Thyroid gland (tissue), 4 donors: ENCODE results near the gene PARD3. TPM values are rescaled to one million over a fixed set of nuclear protein-coding genes. Genes with fewer than 3 reads are reported as not detected.
"Not testable (repeated sequence)": the region's sequence is repeated elsewhere in the genome, so short reads cannot be mapped to it uniquely, and the experiment has no call there.

Experiments used
- DNase-seq, 2 donors: peaks; one replicate each; pipeline ENCODE4 v3.0.0-alpha.2; 2019
- H3K27ac ChIP-seq, 3 donors: fragments of 200-600 bp; sonication (generic); 1 replicate in 2 of 3; 2 replicates in 1 of 3; pipeline ENCODE4 v1.5.1; 2016 to 2019; ENCODE audit warnings: mild to moderate bottlenecking in 1 of 3, moderate library complexity in 1 of 3
- H3K27me3 ChIP-seq: fragments of 200-600 bp; sonication (generic); one replicate; pipeline ENCODE4 v1.5.1; 2019
- H3K36me3 ChIP-seq, 2 donors: fragments of 200-600 bp; sonication (generic); one replicate each; pipeline ENCODE4 v1.5.1; 2016 to 2019
- H3K4me1 ChIP-seq, 2 donors: fragments of 200-600 bp; sonication (generic); one replicate each; pipeline ENCODE4 v1.5.1; 2017 to 2019
- H3K4me3 ChIP-seq, 3 donors: fragments of 200-600 bp; sonication (generic); replicated peaks in 1 of 3; 1 replicate in 2 of 3; 2 replicates in 1 of 3; pipeline ENCODE4 v1.5.1; 2016; ENCODE audit warnings: mild to moderate bottlenecking in 1 of 3
- H3K9me3 ChIP-seq: fragments of 200-600 bp; sonication (generic); one replicate; pipeline ENCODE4 v1.5.1; 2017
- CTCF ChIP-seq, 6 experiments: fragments of 200-600 bp in 3 of 6; fragments of 450-650 bp in 3 of 6; sonication (generic) in 3 of 6; IDR thresholded peaks; one replicate each; pipeline ENCODE4 v1.5.1; 2016 to 2019; ENCODE audit warnings: antibody characterized with exemption in 6 of 6, mild to moderate bottlenecking in 2 of 6, inconsistent platforms in 1 of 6, moderate library complexity in 1 of 6
- POLR2A ChIP-seq, 2 donors: fragments of 450-650 bp; IDR thresholded peaks; one replicate each; pipeline ENCODE4 v1.6.1; 2017; ENCODE audit warnings: antibody characterized with exemption in 2 of 2, mild to moderate bottlenecking in 2 of 2, moderate library complexity in 1 of 2
- WGBS, 2 donors: methylation state at CpG; one replicate each; pipeline ENCODE4 v1.1.5; 2017; 5-methylcytosine and 5-hydroxymethylcytosine counted together
- intact Hi-C: fragments of 100-400 bp; cut with DNase I; formaldehyde crosslinking; loops from one replicate; pipeline ENCODE4 v1.15.1; 2023
- total RNA-seq, 4 donors: library from RNA; depleted of rRNA; stranded (reverse); fragments of >200 nt; gene quantifications; one replicate each; pipeline ENCODE4 v1.2.3, GENCODE V29; 2016

PARD3 gene
- total RNA-seq, 4 donors from 2014 or later: 48.6 to 88.4 (median 57.7) TPM

- H3K9me3 ChIP-seq: no peaks in the 10 kb centered on the region
- H3K27ac ChIP-seq: no peak overlapping the region
- H3K36me3 ChIP-seq: no peaks in the 10 kb centered on the region
- H3K4me1 ChIP-seq: peaks cover 4 to 15% of the 10 kb centered on the region in 2 donors
- DNase-seq: no peak
- no peak for TF ChIP-seq CTCF (IDR thresholded peaks at IDR 0.05)
- TF ChIP-seq POLR2A (IDR thresholded peaks at IDR 0.05): no peak
- no peak overlapping the region for H3K4me3 ChIP-seq
- no peaks in the 10 kb centered on the region for H3K27me3 ChIP-seq
- intact Hi-C loops: no loop called here
- WGBS, 2 donors: 95 to 100% methylated on average over 1 of the region's 1 CpG
Measured at GRCh38 chr10:34760606-34761005, 54.5 kb downstream of the PARD3 start.

GRCh38 chr10:34759837-34760215 is 55.3 kb downstream of the PARD3 start:
- Histone ChIP-seq H3K27ac (no peak overlapping the region), H3K9me3 (no peaks in the 10 kb centered on the region), H3K36me3 (no peaks in the 10 kb centered on the region), H3K4me3 (no peak overlapping the region), H3K4me1 (peaks cover 8 to 10% of the 10 kb centered on the region in 2 donors), H3K27me3 (no peaks in the 10 kb centered on the region)
- DNase-seq: no peak
- TF ChIP-seq POLR2A (IDR thresholded peaks at IDR 0.05) (no peak), CTCF (IDR thresholded peaks at IDR 0.05) (no peak)
- WGBS, 2 donors: 83 to 88% methylated on average over 6 of the region's 6 CpGs
- intact Hi-C loops: no loop called here

- no peak for DNase-seq
- TF ChIP-seq POLR2A (IDR thresholded peaks at IDR 0.05): no peak
- no peak for TF ChIP-seq CTCF (IDR thresholded peaks at IDR 0.05)
- no peak overlapping the region for H3K4me3 ChIP-seq
- H3K27ac ChIP-seq: no peak overlapping the region
- WGBS, 2 donors: 92 to 95% methylated on average over 9 of the region's 9 CpGs
- H3K4me1 ChIP-seq: peaks cover 8 to 12% of the 10 kb centered on the region in 2 donors
- intact Hi-C loops: no loop called here
- no peaks in the 10 kb centered on the region for H3K9me3 ChIP-seq
- no peaks in the 10 kb centered on the region for H3K36me3 ChIP-seq
- no peaks in the 10 kb centered on the region for H3K27me3 ChIP-seq
Measured at GRCh38 chr10:34759161-34759836, 55.8 kb downstream of the PARD3 start.

GRCh38 chr10:34758447-34758996 is 56.6 kb downstream of the PARD3 start:
- Histone ChIP-seq H3K27ac (no peak overlapping the region), H3K4me1 (peaks cover 10 to 12% of the 10 kb centered on the region in 2 donors), H3K27me3 (no peaks in the 10 kb centered on the region), H3K4me3 (no peak overlapping the region), H3K9me3 (no peaks in the 10 kb centered on the region), H3K36me3 (no peaks in the 10 kb centered on the region)
- 78 to 82% methylated on average over 3 of the region's 3 CpGs for WGBS, 2 donors
- DNase-seq: no peak
- intact Hi-C loops: no loop called here
- TF ChIP-seq CTCF (IDR thresholded peaks at IDR 0.05) (no peak), POLR2A (IDR thresholded peaks at IDR 0.05) (no peak)

- intact Hi-C loops: no loop called here
- H3K36me3 ChIP-seq: no peaks in the 10 kb centered on the region
- peaks cover 12 to 16% of the 10 kb centered on the region in 2 donors for H3K4me1 ChIP-seq
- DNase-seq: no peak
- H3K4me3 ChIP-seq: no peak overlapping the region
- TF ChIP-seq POLR2A (IDR thresholded peaks at IDR 0.05): no peak
- TF ChIP-seq CTCF (IDR thresholded peaks at IDR 0.05): no peak
- H3K27ac ChIP-seq: no peak overlapping the region
- no peaks in the 10 kb centered on the region for H3K9me3 ChIP-seq
- H3K27me3 ChIP-seq: no peaks in the 10 kb centered on the region
Measured at GRCh38 chr10:34757933-34758332, 57.2 kb downstream of the PARD3 start.

- DNase-seq, H3K9me3 ChIP-seq, H3K27ac ChIP-seq, H3K36me3 ChIP-seq, H3K4me3 ChIP-seq, intact Hi-C loops, H3K27me3 ChIP-seq: not testable (repeated sequence)
- H3K4me1 ChIP-seq: peaks cover 18 to 24% of the 10 kb centered on the region in 2 donors
- WGBS, 2 donors: 86 to 87% methylated on average over 4 of the region's 4 CpGs
Measured at GRCh38 chr10:34757181-34757580, 57.9 kb downstream of the PARD3 start.
